Activated naive CD4-positive, alpha-beta T cell treated with anti-CD3 and anti-CD28 coated beads, Interleukin-2, amount 10 ng/mL, durations not matched to agents 7 days and 5 days (primary cell): ENCODE results near the gene HS6ST1.
"Not testable (repeated sequence)": the region's sequence is repeated elsewhere in the genome, so short reads cannot be mapped to it uniquely, and the experiment has no call there.

Experiments
- CTCF ChIA-PET: fragments of 350-600 bp; sonication (Branson Sonifier 250); formaldehyde crosslinking; loops from one replicate; lab custom pipeline; 2021; ENCODE audit warnings: antibody characterized with exemption; lab: Charles Lee
- DNase-seq: peaks from one replicate; pipeline ENCODE4 v3.0.0-alpha.2; 2020
- H3K27ac Mint-ChIP-seq: one replicate; pipeline ENCODE4 v1.8.0; 2021; ENCODE audit warnings: mild to moderate bottlenecking, moderate library complexity, mixed read lengths
- H3K27me3 Mint-ChIP-seq: one replicate; pipeline ENCODE4 v1.8.0; 2021; ENCODE audit warnings: mild to moderate bottlenecking, mixed read lengths
- H3K36me3 Mint-ChIP-seq: one replicate; pipeline ENCODE4 v1.8.0; 2021; ENCODE audit warnings: mixed read lengths
- H3K4me1 Mint-ChIP-seq: one replicate; pipeline ENCODE4 v1.8.0; 2021; ENCODE audit warnings: mixed read lengths
- H3K4me3 Mint-ChIP-seq: one replicate; pipeline ENCODE4 v1.8.0; 2021; ENCODE audit warnings: mild to moderate bottlenecking, moderate library complexity, mixed read lengths
- H3K9me3 Mint-ChIP-seq: one replicate; pipeline ENCODE4 v1.8.0; 2021; ENCODE audit warnings: mixed read lengths

Gene HS6ST1

DNA sequence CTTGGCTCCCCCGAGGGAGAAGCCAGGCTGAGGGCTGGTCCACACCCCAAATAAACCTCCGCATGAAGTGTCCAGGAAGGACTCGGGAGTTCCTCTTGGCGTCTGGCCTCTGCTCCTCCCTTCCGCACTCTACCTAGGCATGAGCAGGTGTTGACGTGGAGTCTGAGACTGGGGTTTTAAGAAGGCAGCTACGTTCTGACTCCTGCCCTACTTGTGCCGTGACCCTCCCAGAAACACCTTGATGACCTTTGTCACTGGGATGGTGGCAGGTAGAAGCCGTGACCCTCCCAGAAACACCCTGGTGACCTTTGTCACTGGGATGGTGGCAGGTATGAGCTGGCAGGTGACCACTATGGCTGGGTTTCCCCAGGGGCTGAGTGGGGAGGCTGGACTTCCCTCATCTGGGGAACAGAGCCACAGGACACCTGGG lies 54.8 kb downstream of the HS6ST1 start:
- DNase-seq = no peak
- Mint-ChIP-seq H3K27me3 (peaks cover 3% of the 10 kb centered on the region), H3K36me3 (no peaks in the 10 kb centered on the region), H3K4me1 (no peaks in the 10 kb centered on the region), H3K9me3 (no peaks in the 10 kb centered on the region), H3K27ac (no peak overlapping the region), H3K4me3 (no peak overlapping the region)
- CTCF ChIA-PET = no interaction called here

DNA sequence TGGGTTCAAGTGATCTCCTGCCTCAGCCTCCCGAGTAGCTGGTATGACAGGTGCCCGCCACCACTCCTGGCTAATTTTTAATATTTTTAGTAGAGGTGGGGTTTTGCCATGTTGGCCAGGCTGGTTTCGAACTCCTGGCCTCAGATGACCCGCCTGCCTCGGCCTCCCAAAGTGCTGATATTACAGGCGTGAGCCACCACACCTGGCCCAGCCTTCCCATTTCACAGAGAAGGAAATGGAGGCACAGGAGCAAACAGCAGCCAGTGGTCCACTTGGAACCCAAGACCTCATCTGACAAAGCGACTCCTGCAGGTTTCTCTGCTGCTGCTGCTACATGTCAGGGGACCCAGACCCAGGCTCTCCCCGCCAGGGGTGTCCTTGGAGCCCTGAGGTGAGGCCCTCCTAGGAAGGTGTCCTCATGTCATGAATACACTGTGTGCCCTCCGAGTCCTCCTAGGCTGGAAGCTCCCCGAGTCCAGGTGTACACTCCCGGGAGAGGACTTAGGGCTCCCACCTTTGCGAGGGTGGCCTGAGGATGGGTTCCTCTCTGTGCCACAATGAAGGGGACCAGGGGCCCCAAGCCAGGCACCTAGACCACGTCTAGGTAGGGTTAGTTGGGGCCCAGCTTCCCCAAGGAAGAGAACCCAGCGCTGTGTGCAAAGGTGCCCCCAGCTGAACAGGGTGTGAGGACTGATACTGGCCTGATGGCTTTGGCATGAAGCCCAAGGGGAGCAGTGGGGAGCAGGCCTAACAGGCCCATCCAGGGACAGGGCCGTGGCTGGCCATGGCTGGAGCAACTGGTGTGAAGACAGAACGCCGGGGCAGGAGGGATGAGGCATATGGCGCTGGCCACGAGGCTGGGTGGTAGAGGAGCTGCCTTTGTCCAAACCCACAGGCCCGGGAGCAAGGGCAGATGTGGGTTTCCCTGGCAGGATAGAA lies 56.1 kb downstream of the HS6ST1 start:
- no peak overlapping the region for H3K4me3 Mint-ChIP-seq

DNA sequence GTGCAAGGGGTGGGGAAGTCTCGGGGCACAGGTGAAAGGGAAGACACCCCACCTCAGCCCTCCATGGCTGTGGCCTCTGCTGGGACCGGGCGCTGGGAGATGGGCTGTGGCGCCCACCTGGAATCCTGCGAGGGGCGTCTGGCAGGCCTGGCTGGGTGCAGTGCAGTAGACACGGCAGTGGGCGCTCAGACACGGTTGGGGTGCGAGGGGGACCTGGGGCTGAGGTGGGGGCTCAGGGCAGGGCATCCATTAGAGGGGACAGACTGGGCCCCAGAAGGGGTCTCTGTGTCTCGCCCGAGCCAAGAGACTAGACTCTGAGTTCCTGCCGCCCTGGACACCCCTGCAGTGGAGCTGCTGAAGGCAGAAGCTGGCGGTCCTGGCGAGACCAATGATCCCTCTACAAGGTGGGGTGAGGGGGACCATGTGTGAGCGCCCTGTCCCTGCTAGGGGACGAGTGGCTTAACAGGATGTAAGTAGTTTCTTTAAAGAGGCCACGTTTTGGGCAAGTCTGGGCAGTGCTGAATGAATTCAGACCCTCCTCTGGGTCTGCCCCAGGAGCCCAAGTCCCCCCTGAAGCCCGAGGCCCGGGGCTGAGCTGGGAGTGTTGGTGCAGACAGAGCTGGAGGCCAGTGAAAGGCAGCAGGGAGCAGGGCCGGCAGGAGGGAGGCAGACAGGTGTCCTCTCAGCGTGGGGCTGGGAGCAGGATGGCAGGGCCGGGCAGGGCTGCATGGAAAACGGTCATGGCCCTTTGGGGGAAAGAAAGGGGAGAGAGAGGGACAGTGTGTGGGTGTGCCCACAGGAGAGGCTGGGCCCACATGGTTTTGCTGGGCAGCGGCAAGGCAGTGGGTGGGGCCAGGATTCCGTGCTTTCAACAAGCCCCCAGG lies 57.2 kb downstream of the HS6ST1 start:
- peaks cover 12% of the 10 kb centered on the region for H3K27me3 Mint-ChIP-seq
- DNase-seq = no peak
- no peaks in the 10 kb centered on the region for H3K4me1 Mint-ChIP-seq
- H3K4me3 Mint-ChIP-seq = no peak overlapping the region
- H3K27ac Mint-ChIP-seq = no peak overlapping the region
- CTCF ChIA-PET = no interaction called here
- H3K36me3 Mint-ChIP-seq = no peaks in the 10 kb centered on the region
- no peaks in the 10 kb centered on the region for H3K9me3 Mint-ChIP-seq

More for the DNA sequence above, 56.1 kb downstream of the HS6ST1 start:
- Mint-ChIP-seq H3K9me3 (no peaks in the 10 kb centered on the region), H3K4me1 (no peaks in the 10 kb centered on the region), H3K36me3 (no peaks in the 10 kb centered on the region), H3K27me3 (peaks cover 9% of the 10 kb centered on the region), H3K27ac (no peak overlapping the region)
- CTCF ChIA-PET = no interaction called here
- DNase-seq = no peak

DNA sequence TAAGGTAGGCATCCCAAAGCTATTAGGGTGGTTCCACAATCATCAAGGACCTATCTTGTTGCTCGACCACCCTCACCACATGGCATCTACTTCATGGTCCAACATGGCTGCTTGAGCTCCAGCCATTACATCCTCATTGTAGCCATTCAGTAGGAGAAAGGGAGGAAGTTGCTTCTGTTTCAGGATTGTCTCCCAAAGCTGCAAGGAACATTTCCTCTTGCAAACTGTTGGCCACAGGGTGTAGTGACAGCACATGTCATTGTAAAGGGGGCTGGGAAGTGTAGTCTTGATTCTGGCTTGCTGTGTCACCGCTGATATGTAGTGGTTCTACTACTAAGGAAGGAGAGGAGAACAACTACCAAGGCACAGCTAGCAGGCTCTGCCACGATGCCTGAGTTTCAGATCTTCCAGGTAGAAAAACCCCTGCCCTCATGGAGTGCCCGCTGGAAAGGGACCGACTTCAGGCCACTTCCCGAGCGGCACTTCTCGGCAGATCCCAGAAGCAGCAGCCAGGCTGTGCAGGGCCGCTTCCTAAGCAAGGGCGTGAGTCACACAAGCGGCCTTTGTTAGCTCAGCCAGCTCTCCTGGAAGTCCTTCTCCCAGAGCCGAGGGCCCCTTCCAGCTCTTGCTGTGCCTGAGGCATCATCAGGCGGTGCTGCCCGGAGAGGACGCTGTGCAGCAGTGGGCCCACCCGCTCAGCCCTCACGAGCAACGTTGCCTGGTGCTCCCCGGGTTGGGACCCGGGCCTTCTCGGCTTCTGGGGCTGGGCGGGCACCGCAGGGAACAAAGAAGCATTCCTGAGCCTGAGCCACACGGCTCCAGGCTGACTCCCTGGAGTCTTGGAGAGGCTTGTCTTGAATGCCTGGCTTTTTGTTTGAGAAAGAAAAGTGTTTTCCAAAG lies 58.2 kb downstream of the HS6ST1 start:
- H3K36me3 Mint-ChIP-seq = no peaks in the 10 kb centered on the region
- no peaks in the 10 kb centered on the region for H3K9me3 Mint-ChIP-seq
- CTCF ChIA-PET = no interaction called here
- H3K4me1 Mint-ChIP-seq = no peaks in the 10 kb centered on the region
- no peak overlapping the region for H3K27ac Mint-ChIP-seq
- peaks cover 12% of the 10 kb centered on the region for H3K27me3 Mint-ChIP-seq
- no peak for DNase-seq
- H3K4me3 Mint-ChIP-seq = no peak overlapping the region

DNA sequence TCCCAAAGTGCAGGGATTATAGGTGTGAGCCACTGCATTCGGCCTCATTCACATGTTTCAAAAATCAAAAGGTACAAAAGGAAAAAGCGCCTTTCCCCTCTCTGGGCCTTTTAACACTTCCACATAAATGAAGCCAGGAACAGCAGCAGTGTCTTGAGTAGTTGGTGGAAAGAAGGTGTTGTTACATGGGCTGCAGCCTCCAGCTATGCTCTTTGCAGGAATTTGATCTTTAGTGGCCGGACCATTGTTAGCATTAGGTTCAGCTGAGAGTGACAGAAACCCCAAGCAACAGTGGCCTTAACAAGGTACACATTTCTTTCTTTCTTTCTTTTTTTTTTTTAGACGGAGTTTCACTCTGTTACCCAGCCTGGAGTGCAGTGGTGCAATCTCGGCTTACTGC lies 59.1 kb downstream of the HS6ST1 start:
- CTCF ChIA-PET = no interaction called here
- Mint-ChIP-seq H3K27me3 (peaks cover 19% of the 10 kb centered on the region), H3K36me3 (no peaks in the 10 kb centered on the region)

DNA sequence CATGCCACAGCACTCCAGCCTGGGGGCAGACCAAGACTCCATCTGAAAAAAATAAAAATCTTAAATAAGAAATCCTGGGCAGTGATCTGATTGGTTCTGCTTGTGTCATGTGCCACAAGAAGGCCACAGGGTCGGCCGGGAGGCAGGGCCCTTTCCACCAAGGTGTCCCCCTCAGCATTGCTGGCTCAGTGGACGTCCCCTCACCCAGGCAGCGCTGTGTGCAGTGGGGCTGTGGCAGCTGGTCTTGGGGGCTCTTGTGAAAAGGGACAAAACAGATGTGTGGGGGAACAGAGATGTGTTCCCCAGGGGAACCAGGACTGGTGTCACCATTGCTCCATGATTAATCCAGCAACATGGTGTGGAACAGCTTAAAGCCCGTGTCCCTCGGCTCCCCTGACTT lies 60.5 kb downstream of the HS6ST1 start:
- CTCF ChIA-PET = no interaction called here
- Mint-ChIP-seq H3K4me3 (no peak overlapping the region), H3K9me3 (no peaks in the 10 kb centered on the region), H3K36me3 (no peaks in the 10 kb centered on the region), H3K27me3 (peaks cover 23% of the 10 kb centered on the region), H3K4me1 (no peaks in the 10 kb centered on the region), H3K27ac (no peak overlapping the region)
- no peak for DNase-seq

More for the DNA sequence above, 59.1 kb downstream of the HS6ST1 start:
- H3K9me3 Mint-ChIP-seq = no peaks in the 10 kb centered on the region
- H3K4me1 Mint-ChIP-seq = no peaks in the 10 kb centered on the region
- no peak overlapping the region for H3K27ac Mint-ChIP-seq
- no peak overlapping the region for H3K4me3 Mint-ChIP-seq
- no peak for DNase-seq

DNA sequence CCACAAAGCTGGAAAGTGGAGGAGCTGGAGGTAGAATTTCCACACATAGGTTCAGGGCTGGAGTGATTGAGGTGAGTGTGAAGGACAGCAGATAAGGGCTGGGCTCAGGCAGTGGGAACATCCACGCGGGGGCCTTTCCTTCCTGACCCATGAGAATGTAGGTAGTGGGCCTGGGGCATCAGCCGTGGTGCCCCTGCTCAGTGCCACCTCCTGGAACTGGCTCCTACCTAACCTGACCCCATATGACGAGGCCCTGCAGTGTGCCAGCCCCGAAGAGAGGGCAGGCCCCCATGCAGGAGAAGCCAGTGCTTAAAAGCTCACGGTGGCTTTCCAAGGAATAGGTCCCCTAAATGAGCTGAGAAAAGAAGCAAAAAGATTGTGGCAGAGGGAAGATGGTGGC lies 66.2 kb downstream of the HS6ST1 start:
- H3K4me3 Mint-ChIP-seq = no peak overlapping the region
- H3K4me1 Mint-ChIP-seq = no peaks in the 10 kb centered on the region
- H3K9me3 Mint-ChIP-seq = no peaks in the 10 kb centered on the region
- no peak overlapping the region for H3K27ac Mint-ChIP-seq
- H3K27me3 Mint-ChIP-seq = peaks cover 18% of the 10 kb centered on the region
- DNase-seq = no peak
- CTCF ChIA-PET = no interaction called here
- H3K36me3 Mint-ChIP-seq = no peaks in the 10 kb centered on the region

DNA sequence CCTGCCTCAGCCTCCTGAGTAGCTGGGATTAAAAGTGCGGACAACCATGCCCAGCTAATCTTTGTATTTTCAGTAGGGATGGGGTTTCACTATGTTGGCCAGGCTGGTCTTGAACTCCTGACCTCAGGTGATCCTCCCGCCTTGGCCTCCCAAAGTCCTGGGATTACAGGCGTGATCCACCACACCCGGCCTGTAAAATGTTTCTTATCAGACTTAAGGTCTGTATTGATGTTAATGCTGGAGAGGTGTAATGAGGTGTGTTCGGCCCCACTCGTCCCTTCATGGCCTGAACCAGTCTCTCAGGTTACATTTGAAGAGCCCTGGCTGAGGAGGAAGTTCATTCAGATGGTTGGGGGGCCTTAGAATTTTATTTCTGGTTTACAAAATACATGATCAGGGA lies 66.6 kb downstream of the HS6ST1 start:
- peaks cover 18% of the 10 kb centered on the region for H3K27me3 Mint-ChIP-seq
- H3K36me3 Mint-ChIP-seq, H3K9me3 Mint-ChIP-seq, H3K4me3 Mint-ChIP-seq, DNase-seq, CTCF ChIA-PET, H3K27ac Mint-ChIP-seq, H3K4me1 Mint-ChIP-seq: not testable (repeated sequence)

DNA sequence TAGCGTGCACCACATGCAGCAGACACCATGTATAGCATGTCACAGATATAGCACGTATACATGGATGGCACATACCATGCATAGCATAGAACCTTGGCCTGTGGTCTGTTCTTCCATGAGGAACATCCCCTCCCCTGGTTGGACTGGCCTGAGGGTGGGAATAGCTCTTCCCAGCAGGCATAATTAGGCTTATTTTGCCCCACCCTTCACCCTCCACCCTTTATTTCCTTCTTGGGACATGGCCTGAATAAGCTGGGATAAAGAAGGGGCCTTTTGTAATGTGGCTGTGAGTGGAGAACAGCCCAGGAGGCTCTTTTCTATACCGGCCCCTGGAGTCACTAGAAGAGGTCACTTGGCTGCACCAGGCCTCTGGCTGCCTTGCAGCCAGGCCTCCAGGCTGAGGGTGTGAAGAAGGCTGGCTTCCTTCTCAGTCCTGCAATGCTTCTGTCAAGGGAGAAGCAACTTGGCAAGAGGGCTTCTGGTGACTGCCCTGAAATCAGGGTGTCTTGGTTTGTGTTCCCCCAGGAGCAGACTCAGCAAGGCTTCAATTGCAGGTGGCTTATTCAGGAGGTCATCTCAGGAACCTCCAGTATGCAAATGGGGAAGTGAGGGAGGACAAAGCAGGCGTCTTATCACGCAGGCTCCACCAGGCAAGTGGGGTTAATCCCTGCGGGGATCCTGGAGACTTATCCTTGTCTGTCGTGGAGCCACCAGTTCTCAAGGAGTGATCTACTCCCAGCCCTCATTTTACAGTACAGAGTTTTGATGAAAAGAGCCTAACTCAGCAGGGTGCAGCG lies 68.2 kb downstream of the HS6ST1 start:
- no peaks in the 10 kb centered on the region for H3K36me3 Mint-ChIP-seq
- no peak overlapping the region for H3K4me3 Mint-ChIP-seq
- peaks cover 15% of the 10 kb centered on the region for H3K27me3 Mint-ChIP-seq
- H3K27ac Mint-ChIP-seq = no peak overlapping the region
- no peak for DNase-seq
- no peaks in the 10 kb centered on the region for H3K4me1 Mint-ChIP-seq
- CTCF ChIA-PET = no interaction called here
- H3K9me3 Mint-ChIP-seq = no peaks in the 10 kb centered on the region

DNA sequence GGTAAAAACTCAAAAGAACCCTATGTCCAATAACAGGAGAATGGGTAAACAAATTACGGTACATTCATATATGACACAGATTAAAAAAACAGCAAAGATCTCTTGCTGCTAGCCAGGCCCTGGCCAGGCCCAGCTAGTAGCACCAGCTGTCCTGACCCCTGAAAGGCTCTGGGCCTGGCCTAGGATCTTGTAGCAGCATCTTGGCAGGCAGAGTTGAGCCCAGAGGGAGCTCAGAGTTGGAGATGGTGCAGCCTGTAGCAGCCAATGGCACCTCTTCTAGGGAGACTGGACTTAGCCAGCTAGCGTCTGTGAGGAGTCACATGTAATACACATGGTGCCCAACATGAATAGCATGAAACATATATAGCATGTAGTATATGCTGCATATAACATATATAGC lies 69.1 kb downstream of the HS6ST1 start:
- no peak overlapping the region for H3K27ac Mint-ChIP-seq
- no peaks in the 10 kb centered on the region for H3K36me3 Mint-ChIP-seq
- no peaks in the 10 kb centered on the region for H3K9me3 Mint-ChIP-seq
- no peaks in the 10 kb centered on the region for H3K4me1 Mint-ChIP-seq
- no peak for DNase-seq
- H3K27me3 Mint-ChIP-seq = peaks cover 7% of the 10 kb centered on the region
- no peak overlapping the region for H3K4me3 Mint-ChIP-seq
- CTCF ChIA-PET = no interaction called here

DNA sequence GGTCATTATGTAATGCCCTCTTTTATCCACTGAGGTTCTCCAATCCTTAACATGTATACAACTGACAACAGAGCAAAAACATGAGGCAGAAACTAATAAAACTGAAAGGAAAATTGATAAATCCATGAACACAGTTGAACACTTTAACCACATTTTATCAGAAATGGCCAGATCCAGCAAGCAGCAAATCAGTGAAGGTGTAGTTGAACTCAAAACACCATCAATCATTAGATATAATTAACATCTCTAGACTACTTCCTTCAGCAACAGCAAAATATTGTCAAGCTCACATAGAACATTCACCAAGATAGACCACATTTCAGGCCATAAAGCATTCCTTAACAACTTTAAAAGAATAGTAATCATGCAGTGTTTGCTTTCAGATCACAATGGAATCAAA lies 72.9 kb downstream of the HS6ST1 start:
- Mint-ChIP-seq H3K36me3 (no peaks in the 10 kb centered on the region), H3K9me3 (no peaks in the 10 kb centered on the region), H3K27ac (no peak overlapping the region), H3K4me1 (no peaks in the 10 kb centered on the region), H3K27me3 (peaks cover 8% of the 10 kb centered on the region), H3K4me3 (no peak overlapping the region)
- no peak for DNase-seq
- CTCF ChIA-PET = no interaction called here

DNA sequence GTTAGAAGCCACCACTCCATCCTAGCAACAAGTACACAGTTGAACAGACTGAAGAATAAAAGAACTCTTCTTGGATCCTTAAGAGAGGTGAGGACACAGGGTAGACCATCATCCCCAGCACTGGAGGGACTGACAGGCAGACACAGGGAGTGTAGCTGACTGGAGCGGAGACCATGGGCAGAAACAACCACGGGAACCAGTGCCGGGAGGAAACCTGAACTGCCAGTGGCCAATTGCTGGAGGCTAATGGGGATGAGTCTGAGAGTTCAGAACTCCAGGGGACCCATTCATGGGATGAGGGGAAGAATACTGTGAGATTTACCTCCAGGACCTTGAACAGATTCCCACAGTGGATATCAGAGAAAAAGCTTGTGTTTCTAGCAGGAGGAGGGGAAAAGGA lies 76.8 kb downstream of the HS6ST1 start:
- no peaks in the 10 kb centered on the region for H3K9me3 Mint-ChIP-seq
- no peaks in the 10 kb centered on the region for H3K36me3 Mint-ChIP-seq
- DNase-seq = no peak
- no peak overlapping the region for H3K4me3 Mint-ChIP-seq
- CTCF ChIA-PET = no interaction called here
- H3K27me3 Mint-ChIP-seq = peaks cover 16% of the 10 kb centered on the region
- H3K27ac Mint-ChIP-seq = no peak overlapping the region
- no peaks in the 10 kb centered on the region for H3K4me1 Mint-ChIP-seq

DNA sequence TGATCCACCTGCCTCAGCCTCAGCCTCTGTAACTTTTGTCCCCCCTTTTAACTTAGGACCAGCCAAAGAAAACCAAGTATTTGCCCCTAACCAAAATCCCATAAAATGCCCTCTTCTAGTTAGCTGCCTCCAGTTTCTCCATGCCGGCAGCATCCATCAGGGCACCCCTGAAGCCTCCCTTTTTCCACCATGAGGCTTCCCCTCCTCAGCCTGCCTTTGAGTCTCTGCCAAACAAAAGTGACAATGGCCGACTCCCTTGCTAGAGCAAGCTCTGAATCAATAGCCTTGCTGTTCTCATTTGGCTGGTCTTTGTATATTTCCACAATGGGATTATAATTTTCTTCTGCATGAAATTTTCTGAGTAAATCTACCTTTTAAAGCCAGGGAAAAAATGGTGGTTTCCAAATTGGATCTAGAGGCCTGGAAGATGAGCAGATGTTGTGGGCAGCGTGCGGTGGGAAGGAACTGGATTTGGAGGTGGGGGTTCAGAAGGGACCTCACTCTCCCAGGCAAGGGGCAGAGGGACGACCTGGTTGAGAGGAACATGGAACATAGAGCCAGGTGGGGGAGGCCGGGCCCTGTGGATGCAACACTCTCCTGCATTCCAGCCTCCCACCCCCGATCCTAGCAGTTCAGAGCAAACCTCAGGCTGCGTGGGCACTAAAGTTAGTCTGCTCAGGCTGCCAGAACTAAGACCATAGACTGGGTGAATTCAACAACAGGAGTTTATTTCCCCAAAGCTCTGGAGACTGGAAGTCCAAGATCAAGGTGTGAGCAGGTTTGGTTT lies 80.6 kb downstream of the HS6ST1 start:
- Mint-ChIP-seq H3K27ac (no peak overlapping the region), H3K9me3 (no peaks in the 10 kb centered on the region), H3K36me3 (no peaks in the 10 kb centered on the region), H3K4me1 (peaks cover 3% of the 10 kb centered on the region), H3K27me3 (peaks cover 30% of the 10 kb centered on the region), H3K4me3 (no peak overlapping the region)
- DNase-seq = no peak
- CTCF ChIA-PET = no interaction called here
